Stimulated activated effector memory CD8-positive, alpha-beta T cell treated with anti-CD3 and anti-CD28 coated beads, Interleukin-12 subunit alpha, Interleukin-12 subunit beta, amount 100 ng/mL, for 72 hours (primary cell): ENCODE measurements around the gene TNKS2.
"Not testable (repeated sequence)": the region's sequence is repeated elsewhere in the genome, so short reads cannot be mapped to it uniquely, and the experiment has no call there.

Source experiments
- ATAC-seq: fragments of 150-1000 bp; cut with Tn5 transposase; 2 replicates; pipeline ENCODE4 v1.10.0; 2021
- DNase-seq, 2 donors: peaks; one replicate each; pipeline ENCODE4 v3.0.0; 2021 to 2022; ENCODE audit warnings: low spot score in 2 of 2
- H3K27ac Mint-ChIP-seq: one replicate; pipeline ENCODE4 v1.8.0; 2022; ENCODE audit warnings: mild to moderate bottlenecking, mixed read lengths
- H3K36me3 Mint-ChIP-seq: one replicate; pipeline ENCODE4 v1.8.0; 2022; ENCODE audit warnings: mild to moderate bottlenecking, mixed read lengths
- H3K4me1 Mint-ChIP-seq: one replicate; pipeline ENCODE4 v1.8.0; 2022; ENCODE audit warnings: mixed read lengths
- H3K4me3 Mint-ChIP-seq: one replicate; pipeline ENCODE4 v1.8.0; 2022; ENCODE audit warnings: mild to moderate bottlenecking, mixed read lengths
- H3K9me3 Mint-ChIP-seq: one replicate; pipeline ENCODE4 v1.8.0; 2022; ENCODE audit warnings: mixed read lengths

Gene TNKS2

GRCh38 chr10:91797874-91798648, at the start of gene TNKS2:
TSS of gene TNKS2 (plus strand) at chr10:91798426. CDS start at chr10:91798691, 265 bp downstream.
- Mint-ChIP-seq H3K9me3 (no peaks in the 10 kb centered on the region), H3K4me1 (peaks cover 62% of the 10 kb centered on the region), H3K4me3 (peak within 1 kb of the TSS; percentile 96), H3K27ac (peak within 1 kb of the TSS; percentile 98), H3K36me3 (peaks cover 39% of the 10 kb centered on the region)
- peak; percentile 87 for ATAC-seq
- DNase-seq = peak; percentile 94 to 96

- DNase-seq, H3K4me1 Mint-ChIP-seq, ATAC-seq, H3K9me3 Mint-ChIP-seq, H3K27ac Mint-ChIP-seq, H3K36me3 Mint-ChIP-seq, H3K4me3 Mint-ChIP-seq: not testable (repeated sequence)
Measured at GRCh38 chr10:91749592-91749991, 48.6 kb upstream of the TNKS2 start.

- Mint-ChIP-seq H3K4me3 (no peak overlapping the region), H3K36me3 (no peaks in the 10 kb centered on the region), H3K9me3 (no peaks in the 10 kb centered on the region), H3K4me1 (no peaks in the 10 kb centered on the region), H3K27ac (no peak overlapping the region)
- DNase-seq (no peak), ATAC-seq (no peak)
Measured at GRCh38 chr10:91756286-91756685, 41.9 kb upstream of the TNKS2 start.

- ATAC-seq (peak; percentile 60), DNase-seq (no peak)
- Mint-ChIP-seq H3K27ac (no peak overlapping the region), H3K4me3 (no peak overlapping the region), H3K36me3 (no peaks in the 10 kb centered on the region), H3K4me1 (no peaks in the 10 kb centered on the region), H3K9me3 (no peaks in the 10 kb centered on the region)
Measured at GRCh38 chr10:91758303-91759146, 39.7 kb upstream of the TNKS2 start.

- ATAC-seq = peak; percentile 86
Measured at GRCh38 chr10:91759581-91759986, 38.6 kb upstream of the TNKS2 start.

GRCh38 chr10:91761721-91762120, 36.5 kb upstream of the TNKS2 start:
- Mint-ChIP-seq H3K27ac (no peak overlapping the region), H3K36me3 (no peaks in the 10 kb centered on the region), H3K9me3 (no peaks in the 10 kb centered on the region), H3K4me3 (no peak overlapping the region), H3K4me1 (no peaks in the 10 kb centered on the region)
- ATAC-seq = no peak
- no peak for DNase-seq

More at GRCh38 chr10:91759581-91759986, 38.6 kb upstream of the TNKS2 start:
- no peaks in the 10 kb centered on the region for H3K9me3 Mint-ChIP-seq
- H3K4me1 Mint-ChIP-seq = no peaks in the 10 kb centered on the region
- DNase-seq = no peak
- H3K4me3 Mint-ChIP-seq = no peak overlapping the region
- H3K27ac Mint-ChIP-seq = no peak overlapping the region
- no peaks in the 10 kb centered on the region for H3K36me3 Mint-ChIP-seq

- Mint-ChIP-seq H3K4me3 (no peak overlapping the region), H3K9me3 (no peaks in the 10 kb centered on the region), H3K27ac (no peak overlapping the region), H3K4me1 (no peaks in the 10 kb centered on the region), H3K36me3 (no peaks in the 10 kb centered on the region)
- no peak for DNase-seq
- no peak for ATAC-seq
Measured at GRCh38 chr10:91762878-91763277, 35.3 kb upstream of the TNKS2 start.

GRCh38 chr10:91766676-91767075, 31.6 kb upstream of the TNKS2 start:
- ATAC-seq (no peak), DNase-seq (no peak)
- Mint-ChIP-seq H3K9me3 (no peaks in the 10 kb centered on the region), H3K4me1 (no peaks in the 10 kb centered on the region), H3K36me3 (no peaks in the 10 kb centered on the region), H3K27ac (no peak overlapping the region), H3K4me3 (no peak overlapping the region)

- ATAC-seq (no peak), DNase-seq (no peak)
- no peaks in the 10 kb centered on the region for H3K9me3 Mint-ChIP-seq
- H3K36me3 Mint-ChIP-seq = no peaks in the 10 kb centered on the region
- H3K27ac Mint-ChIP-seq = no peak overlapping the region
- H3K4me3 Mint-ChIP-seq = no peak overlapping the region
- H3K4me1 Mint-ChIP-seq = no peaks in the 10 kb centered on the region
Measured at GRCh38 chr10:91768123-91768522, 30.1 kb upstream of the TNKS2 start.

- Mint-ChIP-seq H3K4me3 (no peak overlapping the region), H3K36me3 (no peaks in the 10 kb centered on the region), H3K27ac (no peak overlapping the region), H3K9me3 (no peaks in the 10 kb centered on the region), H3K4me1 (no peaks in the 10 kb centered on the region)
- no peak for ATAC-seq
- no peak for DNase-seq
Measured at GRCh38 chr10:91771907-91772306, 26.3 kb upstream of the TNKS2 start.

- no peak for ATAC-seq
- Mint-ChIP-seq H3K4me3 (no peak overlapping the region), H3K36me3 (no peaks in the 10 kb centered on the region), H3K9me3 (no peaks in the 10 kb centered on the region), H3K27ac (no peak overlapping the region), H3K4me1 (no peaks in the 10 kb centered on the region)
- DNase-seq = no peak
Measured at GRCh38 chr10:91772461-91772860, 25.8 kb upstream of the TNKS2 start.

GRCh38 chr10:91772869-91773268, 25.4 kb upstream of the TNKS2 start:
- H3K4me1 Mint-ChIP-seq = no peaks in the 10 kb centered on the region
- H3K36me3 Mint-ChIP-seq = no peaks in the 10 kb centered on the region
- H3K9me3 Mint-ChIP-seq = no peaks in the 10 kb centered on the region
- ATAC-seq = no peak
- H3K4me3 Mint-ChIP-seq = no peak overlapping the region
- DNase-seq = no peak
- no peak overlapping the region for H3K27ac Mint-ChIP-seq

GRCh38 chr10:91774571-91774970, 23.7 kb upstream of the TNKS2 start:
- Mint-ChIP-seq H3K36me3 (no peaks in the 10 kb centered on the region), H3K4me3 (no peak overlapping the region), H3K9me3 (no peaks in the 10 kb centered on the region), H3K27ac (no peak overlapping the region), H3K4me1 (no peaks in the 10 kb centered on the region)
- DNase-seq = no peak
- ATAC-seq = no peak

- Mint-ChIP-seq H3K36me3 (no peaks in the 10 kb centered on the region), H3K4me3 (no peak overlapping the region), H3K4me1 (no peaks in the 10 kb centered on the region), H3K9me3 (no peaks in the 10 kb centered on the region), H3K27ac (no peak overlapping the region)
- no peak for ATAC-seq
- DNase-seq = no peak
Measured at GRCh38 chr10:91775731-91776130, 22.5 kb upstream of the TNKS2 start.

- Mint-ChIP-seq H3K4me3 (no peak overlapping the region), H3K9me3 (no peaks in the 10 kb centered on the region), H3K36me3 (no peaks in the 10 kb centered on the region), H3K27ac (no peak overlapping the region), H3K4me1 (no peaks in the 10 kb centered on the region)
- no peak for DNase-seq
- no peak for ATAC-seq
Measured at GRCh38 chr10:91776266-91776665, 22.0 kb upstream of the TNKS2 start.

GRCh38 chr10:91778485-91778884, 19.7 kb upstream of the TNKS2 start:
- Mint-ChIP-seq H3K36me3 (no peaks in the 10 kb centered on the region), H3K4me1 (no peaks in the 10 kb centered on the region), H3K4me3 (no peak overlapping the region), H3K9me3 (no peaks in the 10 kb centered on the region), H3K27ac (no peak overlapping the region)
- ATAC-seq (no peak), DNase-seq (no peak)
